HG02798 (cell line): ENCODE data around the gene SLAMF9.

Experiments
- ATAC-seq: cut with Tn5 transposase; IDR thresholded peaks from one replicate; pipeline ENCODE4 v1.9.1; 2021; ENCODE audit warnings: mild to moderate bottlenecking; ENCODE audit not compliant: unreplicated experiment, poor library complexity

SLAMF9 gene

DNA sequence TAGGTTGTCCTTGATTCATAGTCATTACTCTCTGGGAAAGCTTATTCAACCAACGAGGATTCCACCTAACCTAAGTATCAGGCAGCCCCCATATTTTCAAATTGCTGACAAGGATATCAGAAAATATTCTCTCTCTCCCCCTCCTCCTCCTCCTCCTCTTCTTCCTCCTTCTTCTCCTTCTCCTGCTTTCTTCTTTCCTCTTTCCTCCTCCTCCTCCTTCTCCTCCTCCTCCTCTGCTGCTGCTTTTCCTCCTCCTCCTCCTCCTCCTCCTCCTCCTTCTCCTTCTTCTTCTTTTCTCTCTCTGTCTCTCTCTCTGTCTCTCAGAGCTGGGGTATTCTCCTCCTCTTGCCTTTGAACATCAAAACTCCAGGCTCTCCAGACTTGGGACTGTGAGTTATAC is 6.1 kb downstream of the SLAMF9 start:
- no peak for ATAC-seq

DNA sequence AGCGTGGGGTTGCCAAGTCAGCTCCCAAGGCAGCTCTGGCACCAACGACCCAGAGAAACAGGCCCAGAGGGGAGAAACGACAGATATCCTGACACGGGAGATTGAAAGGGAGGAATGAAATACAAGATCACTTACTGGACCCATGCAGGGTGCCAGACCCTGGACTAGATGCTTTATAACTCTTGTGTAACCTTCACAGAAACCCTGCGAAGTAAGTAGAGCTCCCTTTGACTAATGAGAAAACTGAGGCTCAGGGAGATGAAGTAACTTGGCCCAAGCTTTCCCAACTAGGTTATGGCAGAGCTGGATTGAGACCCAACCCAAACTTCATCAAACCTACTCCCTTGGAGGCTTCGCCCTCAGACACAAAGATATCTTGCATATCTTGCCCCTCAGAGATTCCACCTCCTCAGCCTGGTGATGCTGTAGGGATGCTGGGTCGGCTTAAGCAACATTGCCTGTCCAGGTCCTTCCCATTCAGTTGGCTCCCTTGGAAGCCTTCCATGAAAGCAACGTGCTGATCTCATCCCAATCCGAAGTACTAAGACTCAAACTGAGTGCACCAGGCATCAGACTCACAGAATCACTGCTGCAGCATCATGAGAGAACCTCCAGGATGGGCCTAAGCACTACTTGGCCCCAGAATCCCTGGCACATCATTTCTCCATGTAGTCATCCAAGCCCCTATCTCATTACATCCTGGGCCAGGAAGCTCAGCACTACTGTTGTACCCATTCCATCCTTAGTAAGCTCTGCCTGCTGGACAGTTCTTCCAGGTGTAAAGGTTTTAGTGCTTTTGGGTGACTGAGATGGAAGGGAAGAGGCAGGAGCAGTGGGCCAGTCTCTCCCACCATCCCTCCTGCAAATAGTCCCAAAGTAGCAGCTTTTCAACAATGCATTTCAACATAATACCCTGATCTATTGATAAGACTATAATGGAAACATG is 7.5 kb downstream of the SLAMF9 start:
- no peak for ATAC-seq

DNA sequence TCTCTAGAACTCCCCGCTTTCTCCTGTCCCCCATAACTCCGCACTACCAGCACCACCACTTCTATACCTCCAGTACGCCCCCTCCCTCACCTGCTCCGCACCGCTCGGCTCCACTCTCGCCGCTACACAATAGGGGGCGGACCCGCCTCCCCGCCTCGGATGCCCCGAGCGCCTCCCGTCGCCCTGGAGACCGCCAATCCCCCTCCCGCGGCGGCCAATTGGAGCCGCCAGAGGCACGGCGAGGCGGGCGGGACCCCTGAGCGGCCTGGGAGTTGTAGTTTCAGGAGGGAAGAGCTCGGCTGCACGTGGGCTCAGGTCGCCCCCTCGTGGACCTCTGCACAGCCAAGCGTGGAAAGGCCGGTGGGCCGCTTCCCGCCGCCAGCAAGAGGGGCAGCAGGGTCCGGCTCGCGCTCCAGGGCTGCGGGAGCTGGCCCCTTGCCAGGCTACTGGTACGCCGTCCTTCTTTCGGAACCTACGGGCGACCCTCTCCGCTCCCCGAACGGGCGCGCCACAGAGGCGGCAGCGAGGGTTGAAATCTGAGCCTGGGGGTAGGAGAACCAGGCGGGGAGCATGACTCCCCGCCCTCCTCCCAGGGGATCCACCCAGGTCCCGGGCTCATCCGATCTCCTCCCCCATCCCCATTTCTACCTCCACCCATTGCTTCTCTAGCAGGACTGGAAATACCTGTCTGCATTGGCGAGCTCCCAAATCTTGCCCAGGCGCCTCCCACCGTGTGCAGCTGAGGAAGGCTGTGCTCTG is 8.4 kb downstream of the SLAMF9 start, which contains the start of gene IGSF9:
Gene IGSF9, minus strand, starts transcription at position 131 of the 759 bp plus-strand sequence. CDS start 2,159 bp downstream, outside the sequence.
- ATAC-seq: peak; percentile 65

DNA sequence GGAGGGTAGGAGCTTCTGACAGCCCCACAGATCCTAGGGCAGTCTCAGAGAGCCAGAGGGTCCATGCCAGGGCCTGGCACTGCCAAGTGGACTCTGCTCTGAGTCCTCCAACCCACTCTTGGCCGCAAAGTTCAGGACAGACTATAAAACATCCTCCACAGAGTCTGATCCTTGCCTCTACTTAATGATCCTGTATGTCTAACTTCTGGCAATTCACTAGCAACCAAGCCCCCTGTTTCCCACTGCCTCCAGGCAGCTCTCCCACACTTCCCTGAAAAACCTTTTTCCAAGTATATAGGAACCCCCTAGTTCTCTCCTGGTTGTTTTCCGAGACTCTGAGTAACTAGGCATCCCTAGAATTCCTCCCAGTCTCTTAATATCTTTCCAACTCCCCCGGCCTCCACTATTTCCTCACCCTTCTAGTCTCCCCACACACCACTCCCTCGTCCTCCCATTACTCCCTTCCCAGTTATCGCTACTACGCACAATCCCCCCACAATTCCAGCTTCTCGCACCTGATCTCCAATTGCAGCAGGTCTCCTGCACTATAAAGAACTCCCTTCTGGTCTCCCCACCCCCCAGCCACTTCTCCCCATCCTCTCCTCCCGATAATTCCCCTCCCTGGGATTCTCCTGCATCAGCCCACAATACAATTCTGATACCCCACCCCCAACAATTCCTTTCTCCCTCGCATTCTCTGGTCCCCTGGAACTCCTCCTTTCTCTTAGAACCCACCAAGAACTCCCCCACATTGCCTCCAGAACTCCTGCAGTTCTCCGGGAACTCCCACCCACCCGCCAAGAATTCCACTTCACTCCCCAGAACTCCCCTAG is 9.2 kb downstream of the SLAMF9 start:
- ATAC-seq: no peak

DNA sequence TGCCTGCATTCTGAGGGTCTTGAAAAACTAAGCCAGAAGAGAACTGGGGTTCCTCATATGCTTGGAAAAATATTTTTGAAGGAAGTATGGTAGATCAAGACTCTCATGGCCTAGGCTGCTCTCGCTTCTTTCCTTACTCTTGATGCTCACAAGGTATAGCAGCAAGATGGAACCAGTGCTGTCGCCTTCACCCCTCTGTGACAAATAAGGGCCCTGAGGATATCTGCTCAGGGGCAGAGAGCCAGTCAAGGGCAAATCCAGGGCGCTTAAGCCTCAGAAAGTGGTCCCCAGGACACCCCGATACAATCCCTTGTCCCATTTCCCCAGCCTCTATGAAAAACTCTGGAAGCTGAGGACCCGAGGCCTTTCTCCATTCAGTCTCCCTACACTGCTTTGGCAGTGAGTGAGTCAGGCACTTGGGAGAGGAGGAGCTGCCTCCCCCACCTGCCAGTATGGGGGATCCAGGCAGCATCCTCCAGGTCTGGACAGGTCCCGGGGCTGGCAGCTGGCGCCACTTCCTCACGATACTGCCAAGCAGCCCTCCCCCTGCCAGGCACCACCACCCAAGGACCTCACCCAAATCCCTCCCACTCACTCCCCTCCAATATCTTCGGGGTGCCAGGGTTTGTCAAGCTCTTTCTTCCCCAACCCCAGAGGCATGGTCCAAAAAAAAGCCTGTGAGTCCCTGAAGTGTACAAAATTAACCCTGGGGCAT is 10.0 kb downstream of the SLAMF9 start:
- no peak for ATAC-seq

DNA sequence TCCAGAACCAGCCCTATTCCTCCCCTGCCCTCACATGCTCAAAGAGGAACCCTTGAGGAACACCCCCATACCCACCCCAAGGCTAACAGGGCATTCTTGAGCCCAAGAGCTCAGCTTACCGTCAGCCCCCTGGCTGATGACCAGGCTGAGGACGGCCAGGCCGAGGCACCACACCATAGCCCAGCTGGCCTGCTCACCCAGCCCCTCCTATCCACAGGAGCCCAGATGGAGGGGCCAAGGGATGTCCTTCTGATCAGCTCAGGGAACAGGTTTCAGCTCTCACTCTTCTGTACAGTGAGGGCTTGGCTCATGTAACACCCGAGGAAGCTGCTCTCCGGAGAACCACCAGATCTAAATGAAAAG is 10.8 kb downstream of the SLAMF9 start:
- no peak for ATAC-seq

DNA sequence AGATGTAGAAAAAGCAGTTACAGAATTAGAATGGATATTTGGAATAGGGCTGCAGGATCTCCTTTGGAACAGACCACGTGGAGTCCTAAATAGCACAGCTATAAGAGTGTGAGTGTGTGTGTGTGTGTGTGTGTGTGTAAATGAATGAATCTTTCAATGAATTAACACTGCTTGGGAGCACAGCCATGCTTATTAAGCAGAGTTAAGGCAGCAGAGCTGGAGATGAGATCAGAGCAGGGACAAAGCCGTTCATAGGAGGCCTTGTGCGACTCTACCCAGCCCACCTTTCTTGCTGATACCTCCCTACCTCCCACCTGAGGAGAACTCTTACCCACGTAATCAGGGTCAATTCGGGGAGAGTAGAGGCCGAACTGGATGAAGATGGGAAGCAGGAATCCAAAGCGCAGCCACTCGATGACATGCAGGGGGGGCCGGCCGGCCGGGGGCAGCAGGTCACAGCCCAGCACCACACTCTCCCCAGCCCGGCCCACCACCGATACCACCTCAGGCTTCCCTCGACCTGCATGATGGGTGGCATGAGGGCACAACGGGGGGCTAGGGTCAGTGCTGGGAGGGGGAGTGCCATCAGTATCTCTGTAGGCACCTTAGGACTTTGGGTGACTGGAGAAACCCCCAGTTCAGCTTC is 11.3 kb downstream of the SLAMF9 start:
- no peak for ATAC-seq

DNA sequence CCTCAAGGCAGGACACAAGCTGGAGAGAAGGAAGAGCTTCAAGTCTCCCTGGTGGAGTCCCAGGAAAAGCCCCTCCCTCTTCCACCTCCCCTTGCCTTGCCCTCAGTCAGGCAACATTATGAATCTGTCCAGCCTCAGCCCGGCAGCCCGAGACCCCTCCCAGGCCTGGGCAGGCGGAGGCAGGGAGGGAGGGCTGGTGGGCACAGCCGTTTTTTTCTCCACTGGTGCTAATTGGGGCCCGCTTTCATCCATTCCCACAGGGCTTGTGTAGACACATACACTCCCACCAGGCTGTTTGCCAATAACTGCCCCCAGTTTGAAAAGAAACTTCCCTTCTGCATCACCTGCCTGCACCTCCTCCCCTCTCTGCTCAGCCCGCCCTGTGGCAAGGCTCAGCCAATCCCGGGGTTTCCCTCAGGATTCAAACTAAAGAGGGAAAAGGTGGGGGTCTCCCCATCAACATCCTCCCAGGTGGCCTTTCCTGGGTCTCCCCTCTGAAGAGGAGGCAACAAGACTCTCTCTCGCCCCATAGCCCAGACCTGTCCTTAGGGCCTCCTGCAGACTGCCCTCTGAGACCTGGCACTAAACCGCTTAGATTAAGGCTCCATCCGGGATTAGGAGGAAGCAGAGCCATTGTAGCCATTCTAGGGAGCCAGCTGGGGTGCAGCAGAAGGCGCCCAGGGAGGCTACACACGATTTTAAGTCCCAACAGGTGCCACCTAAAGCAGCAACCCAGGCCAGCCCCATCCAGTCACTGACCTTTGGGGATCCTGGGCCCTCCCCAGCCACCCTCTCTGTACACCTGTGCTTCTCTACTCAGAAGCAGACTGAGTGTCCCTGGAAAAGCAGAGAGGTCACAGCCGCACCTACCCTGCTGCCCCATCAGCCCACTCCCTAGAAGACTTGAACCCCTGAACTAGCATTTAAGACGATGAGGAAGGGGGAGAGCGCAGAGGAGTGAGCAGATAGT is 12.2 kb downstream of the SLAMF9 start:
- ATAC-seq: no peak

DNA sequence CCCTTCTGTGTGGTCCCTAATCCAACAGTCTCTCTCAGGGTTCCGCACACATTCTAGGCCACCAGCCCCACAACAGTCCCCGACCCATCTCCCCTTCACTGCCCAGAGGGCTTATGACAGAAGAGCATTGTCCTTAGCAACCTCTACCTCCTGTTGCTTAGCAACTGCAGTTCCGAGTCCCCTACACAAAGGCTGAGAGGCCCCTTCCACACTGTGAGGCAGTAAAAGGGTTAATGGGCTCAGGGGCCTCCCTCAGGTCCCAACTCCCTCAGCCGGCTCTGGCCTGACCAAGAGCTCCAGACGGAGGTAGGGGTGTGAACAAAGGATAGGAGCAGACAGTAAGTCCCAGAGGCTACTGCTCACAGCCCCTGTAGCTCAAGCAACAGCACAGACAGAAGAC is 12.9 kb downstream of the SLAMF9 start:
- ATAC-seq: no peak

DNA sequence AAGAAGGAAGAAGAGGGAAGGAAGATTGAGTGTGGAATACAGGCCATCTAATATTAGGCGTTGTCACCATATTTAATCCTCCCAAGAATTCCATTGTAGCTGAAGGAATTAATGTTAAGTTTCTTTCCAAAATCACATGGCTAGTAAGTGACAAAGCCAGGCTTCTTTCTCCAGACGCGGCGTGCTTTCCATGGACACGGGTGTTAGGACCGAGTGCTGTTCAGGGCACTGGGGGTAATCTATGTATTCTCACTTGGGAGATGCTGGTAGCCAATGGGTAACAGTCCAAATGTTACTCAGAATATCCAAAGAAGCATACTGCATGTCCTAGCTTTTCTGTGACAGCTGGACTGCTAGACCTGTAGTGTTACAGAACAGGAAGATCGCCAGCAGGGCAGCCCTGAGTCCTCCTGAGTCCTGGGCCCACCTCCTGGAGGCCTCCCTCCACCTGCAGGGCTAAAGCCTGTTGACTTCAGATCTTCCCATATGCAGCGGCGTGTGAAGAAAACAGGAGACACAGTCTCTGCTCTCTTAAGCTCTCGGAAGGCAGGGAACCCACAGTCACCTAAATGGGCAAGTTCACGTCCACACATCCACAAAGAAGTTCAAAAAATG is 13.9 kb downstream of the SLAMF9 start:
- ATAC-seq: no peak

DNA sequence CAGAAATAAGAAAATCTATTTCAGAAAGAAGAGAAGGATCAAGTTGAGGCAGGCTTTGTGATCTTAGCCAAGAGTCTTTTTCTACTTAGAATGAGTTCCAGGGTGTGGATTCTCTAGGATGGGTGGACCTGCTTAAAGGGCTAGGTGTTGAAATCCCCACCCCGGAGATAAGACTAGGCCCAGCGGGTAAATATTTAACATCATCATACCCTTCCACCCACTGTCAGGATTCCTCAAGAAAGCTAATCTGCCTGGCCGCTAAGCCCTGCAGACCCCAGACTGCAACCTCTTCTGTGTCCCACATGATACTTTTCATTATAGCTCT is 14.4 kb downstream of the SLAMF9 start:
- ATAC-seq: no peak

DNA sequence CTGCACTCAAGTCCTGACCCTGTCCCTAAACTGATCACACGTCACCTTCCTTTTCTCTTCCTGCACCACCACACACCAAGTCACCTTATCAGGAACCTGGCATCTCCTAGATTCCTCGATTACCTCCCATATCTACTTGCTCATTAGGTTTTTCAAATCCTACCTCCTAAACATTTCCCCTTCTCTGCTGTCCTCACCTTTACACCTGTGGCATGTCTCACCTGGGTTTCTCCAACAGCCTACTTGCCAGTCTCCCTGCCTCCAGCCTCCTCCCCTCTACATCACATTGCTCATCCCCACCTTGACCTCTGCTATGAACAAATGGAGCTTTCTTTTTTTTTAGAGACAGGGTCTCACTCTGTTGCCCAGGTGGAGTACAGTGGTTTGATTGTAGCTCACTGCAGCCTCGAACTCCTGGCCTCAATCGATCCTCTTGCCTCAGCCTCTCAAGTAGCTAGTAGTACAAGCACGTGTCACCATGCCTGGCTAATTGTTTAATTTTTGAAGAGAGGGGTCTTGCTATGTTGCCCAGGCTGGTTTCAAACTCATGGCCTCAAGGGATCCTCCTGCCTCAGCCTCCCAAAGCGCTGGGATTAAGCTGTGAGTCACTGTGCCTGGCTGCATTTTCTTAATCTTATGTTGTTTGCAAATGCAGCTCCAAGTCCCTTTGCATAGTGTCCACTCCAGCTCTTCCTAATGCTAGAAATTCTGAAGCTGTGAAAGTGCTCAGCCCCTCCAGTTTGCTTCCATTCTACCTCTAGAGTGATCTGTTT is 14.9 kb downstream of the SLAMF9 start:
- ATAC-seq: no peak

DNA sequence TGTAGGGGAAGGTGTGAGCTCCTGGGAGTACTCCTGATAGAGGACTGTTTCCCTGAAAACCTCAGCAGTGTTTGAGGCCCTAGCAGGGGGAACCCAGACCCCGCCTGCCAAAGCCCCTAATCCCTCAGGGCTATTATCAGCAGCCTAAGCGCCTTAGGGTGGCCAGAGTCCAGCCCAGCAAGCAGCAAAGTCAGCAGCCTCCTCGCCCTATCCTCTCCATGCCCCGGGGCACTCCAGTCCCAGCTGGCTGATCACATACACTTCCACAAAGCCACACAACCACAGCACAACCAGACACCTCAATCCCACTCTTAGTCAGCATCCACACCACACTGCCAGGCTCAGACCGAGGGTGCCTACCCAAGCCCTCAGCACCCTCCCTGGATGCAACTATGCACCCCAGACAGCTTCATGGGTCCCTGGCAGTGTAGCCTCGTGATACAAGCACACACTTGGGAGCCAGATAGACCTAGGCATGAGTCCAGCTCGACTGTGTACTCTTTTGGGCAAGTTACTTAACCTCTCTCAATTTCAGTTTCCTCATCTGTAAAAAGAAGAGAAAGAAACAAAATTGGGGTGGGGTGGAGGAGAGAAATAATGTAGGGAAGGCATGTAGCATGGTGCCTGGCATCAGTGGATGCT is 15.7 kb downstream of the SLAMF9 start:
- no peak for ATAC-seq

DNA sequence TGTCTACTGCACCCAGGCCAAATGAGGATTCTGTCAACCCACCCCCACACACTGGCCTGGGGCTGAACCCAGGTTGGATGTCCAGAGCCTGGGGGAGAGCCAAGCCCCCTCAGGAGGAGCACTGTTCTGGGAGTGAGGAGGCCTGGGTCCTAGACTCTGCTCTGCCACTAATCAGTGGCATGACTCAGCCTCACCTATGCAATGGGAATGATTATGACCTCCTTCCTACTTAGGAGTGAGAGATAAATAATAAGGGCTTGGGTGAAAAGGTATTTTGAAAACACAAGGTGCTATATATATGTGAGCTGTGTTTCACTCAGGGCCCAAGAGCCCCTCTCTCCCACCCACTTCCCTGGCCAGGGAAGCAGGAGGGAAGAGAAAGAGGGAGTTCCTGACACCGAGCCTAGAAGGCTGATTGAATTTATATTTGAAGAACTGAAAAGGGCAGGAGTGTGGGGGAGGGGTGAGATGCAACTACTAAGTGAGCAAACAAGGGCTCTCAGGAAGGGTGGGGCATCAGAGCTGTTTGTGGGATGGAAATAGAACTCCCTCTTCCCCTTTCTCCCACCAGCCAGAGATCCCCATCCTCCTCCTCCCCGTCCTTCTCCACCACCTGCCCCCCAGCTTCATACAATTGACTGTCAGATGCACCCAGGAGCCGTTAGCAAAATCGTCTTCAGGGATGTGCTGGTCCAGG is 16.8 kb downstream of the SLAMF9 start:
- no peak for ATAC-seq

DNA sequence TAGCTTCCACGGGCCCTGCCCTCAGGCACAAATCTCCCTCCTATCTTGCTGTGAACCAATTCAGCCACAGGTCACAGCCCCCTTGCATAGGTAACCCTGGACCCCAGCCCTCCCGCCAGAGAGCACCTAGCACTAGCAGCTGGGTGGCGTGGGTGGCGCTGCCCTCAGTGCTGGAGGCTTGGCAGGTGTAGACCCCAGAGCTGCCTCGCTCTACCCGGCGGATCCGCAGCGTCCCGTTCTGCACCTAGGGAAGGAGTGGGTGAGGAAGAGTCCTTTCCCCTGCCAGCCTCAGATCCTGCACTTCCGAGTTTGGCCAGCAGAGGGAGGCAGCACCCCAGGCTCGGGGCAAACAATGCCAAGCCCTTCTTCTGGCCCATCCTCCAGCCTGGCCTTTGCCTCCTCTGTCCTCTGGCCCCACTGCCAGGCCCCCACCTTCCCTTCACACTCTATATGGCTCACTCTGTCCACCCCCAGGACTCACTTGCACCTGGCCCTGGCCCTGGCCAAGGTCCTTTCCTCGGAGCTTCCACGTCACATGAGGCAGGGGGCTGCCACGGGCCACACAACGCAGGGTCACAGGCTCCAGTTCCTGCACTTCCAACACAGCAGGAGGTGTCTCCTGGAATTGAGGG is 17.6 kb downstream of the SLAMF9 start:
- peak; percentile 47 for ATAC-seq
